ENCODE results near the gene CCNT2. TPM values are rescaled to one million over a fixed set of nuclear protein-coding genes. Genes with fewer than 3 reads are reported as not detected.

Gene CCNT2
- total RNA-seq, 1 experiment from 2014 or later = 43.8 TPM

DNA sequence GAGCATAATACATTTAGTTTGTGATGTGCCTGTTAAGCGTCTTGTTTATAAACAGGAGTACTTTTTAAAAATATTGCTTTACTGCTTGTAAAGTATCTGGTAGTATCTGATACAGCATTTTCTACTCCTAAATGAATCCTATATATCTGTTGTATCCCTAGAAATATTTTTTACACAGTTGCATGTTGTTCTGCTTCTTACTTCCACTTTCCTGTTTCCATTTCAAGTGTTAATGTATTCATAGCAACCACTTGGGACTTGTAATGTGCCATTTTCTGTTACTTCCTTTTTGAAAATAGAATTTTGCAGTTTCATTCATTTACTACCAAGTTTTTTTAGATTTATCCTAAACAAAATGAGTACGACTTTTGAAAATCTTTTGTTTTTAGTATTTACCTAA is 24.9 kb downstream of the CCNT2 start:
- CTCF ChIA-PET = no interaction called here
- Mint-ChIP-seq H3K27ac (ENCODE audit: unreplicated experiment) (no peak overlapping the region), H3K27me3 (ENCODE audit: unreplicated experiment) (no peaks in the 10 kb centered on the region), H3K4me3 (ENCODE audit: low read depth, unreplicated experiment) (no peak overlapping the region), H3K4me1 (ENCODE audit: low read depth, unreplicated experiment) (no peaks in the 10 kb centered on the region), H3K36me3 (ENCODE audit: insufficient read depth, unreplicated experiment) (peaks cover 43% of the 10 kb centered on the region), H3K9me3 (ENCODE audit: low read depth, unreplicated experiment) (no peaks in the 10 kb centered on the region)
- intact Hi-C loops (cut with micrococcal nuclease; ENCODE audit: unreplicated experiment) = no loop called here
- TF ChIP-seq CTCF (IDR thresholded peaks at IDR 0.05; ENCODE audit: unreplicated experiment) = no peak
- no TSS peak for BruUV-seq (replicated peaks)
- no peak for DNase-seq

GRCh38 chr2:134944975-134945374 is 26.4 kb downstream of the CCNT2 start:
- no TSS peak for BruUV-seq (replicated peaks)
- Mint-ChIP-seq H3K4me1 (ENCODE audit: low read depth, unreplicated experiment) (no peaks in the 10 kb centered on the region), H3K36me3 (ENCODE audit: insufficient read depth, unreplicated experiment) (peaks cover 44% of the 10 kb centered on the region), H3K9me3 (ENCODE audit: low read depth, unreplicated experiment) (no peaks in the 10 kb centered on the region), H3K27ac (ENCODE audit: unreplicated experiment) (no peak overlapping the region), H3K4me3 (ENCODE audit: low read depth, unreplicated experiment) (no peak overlapping the region), H3K27me3 (ENCODE audit: unreplicated experiment) (no peaks in the 10 kb centered on the region)
- no peak for DNase-seq
- intact Hi-C loops (cut with micrococcal nuclease; ENCODE audit: unreplicated experiment) = no loop called here
- no peak for TF ChIP-seq CTCF (IDR thresholded peaks at IDR 0.05; ENCODE audit: unreplicated experiment)
- CTCF ChIA-PET = no interaction called here

DNA sequence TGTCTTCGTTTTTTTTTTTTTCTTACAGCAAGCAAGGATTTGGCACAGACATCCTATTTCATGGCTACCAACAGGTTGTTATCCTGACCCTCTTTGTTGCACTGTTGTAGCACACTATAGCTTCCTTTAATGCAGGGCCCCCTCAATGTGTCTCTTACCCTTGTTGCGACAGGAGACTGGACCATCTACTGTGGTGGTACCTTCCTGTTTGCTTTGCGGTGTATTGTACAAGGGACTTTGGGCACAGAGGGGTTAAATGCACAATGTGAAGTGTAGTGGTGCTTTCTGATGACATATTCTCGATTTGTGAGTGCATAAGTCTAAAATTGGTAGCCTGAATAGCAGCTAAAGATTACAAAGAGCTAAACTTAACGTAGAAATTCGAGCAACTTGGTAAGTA is 27.5 kb downstream of the CCNT2 start:
- CTCF ChIA-PET = no interaction called here
- TF ChIP-seq CTCF (IDR thresholded peaks at IDR 0.05; ENCODE audit: unreplicated experiment) = no peak
- DNase-seq = no peak
- BruUV-seq (replicated peaks) = no TSS peak
- Mint-ChIP-seq H3K27me3 (ENCODE audit: unreplicated experiment) (no peaks in the 10 kb centered on the region), H3K27ac (ENCODE audit: unreplicated experiment) (no peak overlapping the region), H3K4me1 (ENCODE audit: low read depth, unreplicated experiment) (no peaks in the 10 kb centered on the region), H3K36me3 (ENCODE audit: insufficient read depth, unreplicated experiment) (peaks cover 47% of the 10 kb centered on the region), H3K9me3 (ENCODE audit: low read depth, unreplicated experiment) (no peaks in the 10 kb centered on the region), H3K4me3 (ENCODE audit: low read depth, unreplicated experiment) (no peak overlapping the region)
- intact Hi-C loops (cut with micrococcal nuclease; ENCODE audit: unreplicated experiment) = no loop called here

GRCh38 chr2:134949981-134950708 is 31.5 kb downstream of the CCNT2 start:
- H3K9me3 Mint-ChIP-seq (ENCODE audit: low read depth, unreplicated experiment) = no peaks in the 10 kb centered on the region
- BruUV-seq (replicated peaks) = no TSS peak
- peaks cover 8% of the 10 kb centered on the region for H3K4me1 Mint-ChIP-seq (ENCODE audit: low read depth, unreplicated experiment)
- H3K4me3 Mint-ChIP-seq (ENCODE audit: low read depth, unreplicated experiment) = no peak overlapping the region
- peaks cover 68% of the 10 kb centered on the region for H3K36me3 Mint-ChIP-seq (ENCODE audit: insufficient read depth, unreplicated experiment)
- CTCF ChIA-PET = no interaction called here
- H3K27ac Mint-ChIP-seq (ENCODE audit: unreplicated experiment) = no peak overlapping the region
- no peak for TF ChIP-seq CTCF (IDR thresholded peaks at IDR 0.05; ENCODE audit: unreplicated experiment)
- DNase-seq = no peak
- intact Hi-C loops (cut with micrococcal nuclease; ENCODE audit: unreplicated experiment) = no loop called here
- H3K27me3 Mint-ChIP-seq (ENCODE audit: unreplicated experiment) = no peaks in the 10 kb centered on the region
